K562 (cell line): Measurements from ENCODE around the gene SNX20. TPM values are rescaled to one million over a fixed set of nuclear protein-coding genes. Genes with fewer than 3 reads are reported as not detected.

ENCODE experiments used
- BACH1 ChIP-seq: fragments of 200-800 bp; sonication (Bioruptor generic); IDR thresholded peaks from 2 replicates; pipeline ENCODE4 v1.6.1; 2016; ENCODE audit warnings: missing genetic modification characterization, missing compliant biosample characterization
- C11orf30 ChIP-seq: fragments of 450-650 bp; IDR thresholded peaks from 2 replicates; pipeline ENCODE4 v1.6.1; 2016; ENCODE audit warnings: low read depth, mild to moderate bottlenecking
- CEBPG ChIP-seq, 3 experiments: fragments of 200-800 bp in 1 of 3; sonication (Bioruptor generic) in 1 of 3; sonication (generic) in 1 of 3; formaldehyde crosslinking in 1 of 3; IDR thresholded peaks in 2 of 3; conservative IDR thresholded peaks in 1 of 3; 2 replicates each; pipeline versions ENCODE4 v1.6.1 to v1.8.0; 2016 to 2022; ENCODE audit warnings: missing compliant biosample characterization in 2 of 3, missing genetic modification characterization in 2 of 3, mild to moderate bottlenecking in 1 of 3, missing genetic modification reagents in 1 of 3
- EWSR1 ChIP-seq: fragments of 450-650 bp; IDR thresholded peaks from 2 replicates; pipeline ENCODE4 v1.6.1; 2018; ENCODE audit warnings: borderline replicate concordance, mild to moderate bottlenecking, low read depth, moderate library complexity; ENCODE audit not compliant: partially characterized antibody
- FOXA3 ChIP-seq, 2 experiments: fragments of 450-650 bp in 1 of 2; sonication (generic) in 1 of 2; formaldehyde crosslinking; IDR thresholded peaks in 1 of 2; conservative IDR thresholded peaks in 1 of 2; 2 replicates each; pipeline versions ENCODE4 v1.4.0 to v1.8.0; 2020 to 2022; ENCODE audit warnings: mild to moderate bottlenecking in 2 of 2, missing genetic modification reagents in 1 of 2
- KLF1 ChIP-seq: fragments of 450-650 bp; IDR thresholded peaks from 2 replicates; pipeline ENCODE4 v1.6.1; 2016; ENCODE audit warnings: missing genetic modification characterization, missing compliant biosample characterization
- MCM5 ChIP-seq: fragments of 450-650 bp; IDR thresholded peaks from 2 replicates; pipeline ENCODE4 v1.6.1; 2016; ENCODE audit warnings: low read depth
- NCOA2 ChIP-seq, 2 experiments: fragments of 450-650 bp; IDR thresholded peaks; 2 replicates each; pipeline ENCODE4 v1.6.1; 2018; ENCODE audit warnings: mild to moderate bottlenecking in 2 of 2, moderate library complexity in 1 of 2; ENCODE audit not compliant: partially characterized antibody in 2 of 2
- PML ChIP-seq: IDR thresholded peaks from 2 replicates; pipeline ENCODE4 v1.6.1; 2012; ENCODE audit warnings: low read length, inconsistent platforms
- RCOR1 ChIP-seq, 2 experiments: IDR thresholded peaks; 2 replicates each; pipeline ENCODE4 v1.6.1; 2012; ENCODE audit warnings: low read depth in 2 of 2, low read length in 2 of 2, borderline replicate concordance in 1 of 2, improper control_type of control experiment in 1 of 2
- SIN3A ChIP-seq, 2 experiments: fragments of 150-350 bp in 1 of 2; IDR thresholded peaks; 2 replicates each; pipeline ENCODE4 v1.6.1; 2011 to 2016; ENCODE audit warnings: borderline replicate concordance in 2 of 2, low read depth in 2 of 2, low read length in 2 of 2, mild to moderate bottlenecking in 2 of 2, moderate library complexity in 2 of 2; ENCODE audit not compliant: control insufficient read depth in 1 of 2
- SOX6 ChIP-seq: fragments of 450-650 bp; IDR thresholded peaks from 2 replicates; pipeline ENCODE4 v1.6.1; 2014; ENCODE audit warnings: mild to moderate bottlenecking
- ZNF354B ChIP-seq: fragments of 250-450 bp; sonication (Bioruptor Pico); IDR thresholded peaks from 2 replicates; pipeline ENCODE4 v1.4.0; 2020
- ZSCAN32 ChIP-seq: fragments of 450-650 bp; formaldehyde crosslinking; IDR thresholded peaks from 2 replicates; pipeline ENCODE4 v1.4.0; 2020; ENCODE audit warnings: mild to moderate bottlenecking, moderate library complexity
- polyA plus RNA-seq, 8 experiments: library from polyadenylated mRNA; depleted of rRNA in 4 of 8; stranded (reverse) in 5 of 8; unstranded in 3 of 8; fragments of >200 nt; fragmentation: Nextera tagmentation in 2 of 8; fragmentation: Illumina TruSeq in 1 of 8; extraction: Ambion mirVana in 2 of 8; extraction: Trizol in 1 of 8; gene quantifications; 2 replicates each; pipeline versions ENCODE4 v1.2.1 to v1.2.3, GENCODE V29; 2011 to 2014; ENCODE audit warnings: inconsistent platforms in 1 of 8, missing spikeins in 1 of 8
- total RNA-seq, 7 experiments: library from RNA; depleted of rRNA in 6 of 7; stranded (reverse); fragments of >200 nt in 6 of 7; fragmentation: Illumina TruSeq in 2 of 7; extraction: Trizol in 2 of 7; gene quantifications; 2 replicates each; pipeline versions ENCODE4 v1.2.1 to v1.2.3, GENCODE V29; 2011 to 2021; ENCODE audit warnings: low replicate concordance in 1 of 7
- TF ChIP-seq, protein P1 (sequence below): fragments of 250-450 bp; sonication (Bioruptor Pico); IDR thresholded peaks from 2 replicates; pipeline ENCODE4 v1.5.0; 2020; ENCODE audit warnings: mild to moderate bottlenecking, borderline replicate concordance
- TF ChIP-seq, protein P2 (sequence below): IDR thresholded peaks from 2 replicates; pipeline ENCODE4 v1.6.1; 2014; ENCODE audit warnings: antibody characterized with exemption
- TF ChIP-seq, protein P3 (sequence below): fragments of 450-650 bp; IDR thresholded peaks from 2 replicates; pipeline ENCODE4 v1.6.1; 2017; ENCODE audit warnings: antibody characterized with exemption

The SNX20 gene
- total and polyA plus RNA-seq, 9 of the 15 experiments (the other 6 are each of a cell fraction or from before 2014, with no cell fraction given): 0.04 to 0.07 TPM; not detected in 7

DNA sequence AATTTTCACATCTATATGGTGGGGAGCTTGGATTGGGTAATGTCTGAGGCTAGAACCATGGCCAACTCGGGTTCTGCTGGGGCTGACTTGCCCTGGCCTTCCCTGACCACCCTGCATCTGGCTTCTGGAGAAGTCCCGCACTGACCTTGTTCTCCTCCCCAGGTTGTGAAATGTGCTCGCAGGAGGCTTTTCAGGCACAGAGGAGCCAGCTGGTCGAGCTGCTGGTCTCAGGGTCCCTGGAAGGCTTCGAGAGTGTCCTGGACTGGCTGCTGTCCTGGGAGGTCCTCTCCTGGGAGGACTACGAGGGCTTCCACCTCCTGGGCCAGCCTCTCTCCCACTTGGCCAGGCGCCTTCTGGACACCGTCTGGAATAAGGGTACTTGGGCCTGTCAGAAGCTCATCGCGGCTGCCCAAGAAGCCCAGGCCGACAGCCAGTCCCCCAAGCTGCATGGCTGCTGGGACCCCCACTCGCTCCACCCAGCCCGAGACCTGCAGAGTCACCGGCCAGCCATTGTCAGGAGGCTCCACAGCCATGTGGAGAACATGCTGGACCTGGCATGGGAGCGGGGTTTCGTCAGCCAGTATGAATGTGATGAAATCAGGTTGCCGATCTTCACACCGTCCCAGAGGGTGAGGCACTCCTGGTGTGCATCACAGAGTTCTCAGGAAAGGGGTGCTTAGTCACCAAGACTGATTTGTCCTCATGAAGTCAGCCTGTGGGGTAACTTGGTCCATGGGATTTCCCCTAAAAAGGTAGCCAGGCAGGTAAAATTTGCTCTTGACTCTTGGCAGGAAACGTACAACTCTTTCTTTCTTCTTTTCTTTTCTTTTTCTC, 18.4 kb upstream of the SNX20 start (continued):
- TF ChIP-seq, protein P1, sequence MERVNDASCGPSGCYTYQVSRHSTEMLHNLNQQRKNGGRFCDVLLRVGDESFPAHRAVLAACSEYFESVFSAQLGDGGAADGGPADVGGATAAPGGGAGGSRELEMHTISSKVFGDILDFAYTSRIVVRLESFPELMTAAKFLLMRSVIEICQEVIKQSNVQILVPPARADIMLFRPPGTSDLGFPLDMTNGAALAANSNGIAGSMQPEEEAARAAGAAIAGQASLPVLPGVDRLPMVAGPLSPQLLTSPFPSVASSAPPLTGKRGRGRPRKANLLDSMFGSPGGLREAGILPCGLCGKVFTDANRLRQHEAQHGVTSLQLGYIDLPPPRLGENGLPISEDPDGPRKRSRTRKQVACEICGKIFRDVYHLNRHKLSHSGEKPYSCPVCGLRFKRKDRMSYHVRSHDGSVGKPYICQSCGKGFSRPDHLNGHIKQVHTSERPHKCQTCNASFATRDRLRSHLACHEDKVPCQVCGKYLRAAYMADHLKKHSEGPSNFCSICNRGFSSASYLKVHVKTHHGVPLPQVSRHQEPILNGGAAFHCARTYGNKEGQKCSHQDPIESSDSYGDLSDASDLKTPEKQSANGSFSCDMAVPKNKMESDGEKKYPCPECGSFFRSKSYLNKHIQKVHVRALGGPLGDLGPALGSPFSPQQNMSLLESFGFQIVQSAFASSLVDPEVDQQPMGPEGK (CRISPR knock-in tag): no peak
- TF ChIP-seq EWSR1: no peak
- TF ChIP-seq ZSCAN32 (CRISPR knock-in tag): no peak
- no peak for TF ChIP-seq MCM5
- TF ChIP-seq NCOA2 (IDR thresholded peaks at IDR 0.05; ENCODE audit: partially characterized antibody in 2 of 2): no peak
- TF ChIP-seq SOX6: 0 out of 2 replicates have a peak, but pooled peaks have one; percentile 17
- TF ChIP-seq ZNF354B (CRISPR knock-in tag): no peak
- TF ChIP-seq, protein P2, sequence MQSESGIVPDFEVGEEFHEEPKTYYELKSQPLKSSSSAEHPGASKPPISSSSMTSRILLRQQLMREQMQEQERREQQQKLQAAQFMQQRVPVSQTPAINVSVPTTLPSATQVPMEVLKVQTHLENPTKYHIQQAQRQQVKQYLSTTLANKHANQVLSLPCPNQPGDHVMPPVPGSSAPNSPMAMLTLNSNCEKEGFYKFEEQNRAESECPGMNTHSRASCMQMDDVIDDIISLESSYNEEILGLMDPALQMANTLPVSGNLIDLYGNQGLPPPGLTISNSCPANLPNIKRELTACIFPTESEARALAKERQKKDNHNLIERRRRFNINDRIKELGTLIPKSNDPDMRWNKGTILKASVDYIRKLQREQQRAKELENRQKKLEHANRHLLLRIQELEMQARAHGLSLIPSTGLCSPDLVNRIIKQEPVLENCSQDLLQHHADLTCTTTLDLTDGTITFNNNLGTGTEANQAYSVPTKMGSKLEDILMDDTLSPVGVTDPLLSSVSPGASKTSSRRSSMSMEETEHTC: no peak
- TF ChIP-seq C11orf30: no peak
- no peak for TF ChIP-seq SIN3A (IDR thresholded peaks at IDR 0.05; ENCODE audit: borderline replicate concordance in 2 of 2, control insufficient read depth in 1 of 2, low read depth in 2 of 2, low read length in 2 of 2)
- TF ChIP-seq KLF1: no peak
- TF ChIP-seq, protein P3, sequence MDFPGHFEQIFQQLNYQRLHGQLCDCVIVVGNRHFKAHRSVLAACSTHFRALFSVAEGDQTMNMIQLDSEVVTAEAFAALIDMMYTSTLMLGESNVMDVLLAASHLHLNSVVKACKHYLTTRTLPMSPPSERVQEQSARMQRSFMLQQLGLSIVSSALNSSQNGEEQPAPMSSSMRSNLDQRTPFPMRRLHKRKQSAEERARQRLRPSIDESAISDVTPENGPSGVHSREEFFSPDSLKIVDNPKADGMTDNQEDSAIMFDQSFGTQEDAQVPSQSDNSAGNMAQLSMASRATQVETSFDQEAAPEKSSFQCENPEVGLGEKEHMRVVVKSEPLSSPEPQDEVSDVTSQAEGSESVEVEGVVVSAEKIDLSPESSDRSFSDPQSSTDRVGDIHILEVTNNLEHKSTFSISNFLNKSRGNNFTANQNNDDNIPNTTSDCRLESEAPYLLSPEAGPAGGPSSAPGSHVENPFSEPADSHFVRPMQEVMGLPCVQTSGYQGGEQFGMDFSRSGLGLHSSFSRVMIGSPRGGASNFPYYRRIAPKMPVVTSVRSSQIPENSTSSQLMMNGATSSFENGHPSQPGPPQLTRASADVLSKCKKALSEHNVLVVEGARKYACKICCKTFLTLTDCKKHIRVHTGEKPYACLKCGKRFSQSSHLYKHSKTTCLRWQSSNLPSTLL: no peak
- no peak for TF ChIP-seq PML
- TF ChIP-seq CEBPG (CRISPR knock-in tag; IDR thresholded peaks at IDR 0.05): no peak; the same call in 1 of the 2 replicates
- TF ChIP-seq CEBPG (tag; conservative IDR thresholded peaks at IDR 0.05 in 1 of 2, IDR thresholded peaks at IDR 0.05 in 1 of 2): peak; percentile 88 to 94
- no peak for TF ChIP-seq FOXA3 (CRISPR knock-in tag; conservative IDR thresholded peaks at IDR 0.05 in 1 of 2, IDR thresholded peaks at IDR 0.05 in 1 of 2)
- 0 out of 4 replicates have a peak, but pooled peaks of 1 of the 2 experiments have one; percentile 23 for TF ChIP-seq RCOR1 (IDR thresholded peaks at IDR 0.05; ENCODE audit: borderline replicate concordance in 1 of 2, low read depth in 2 of 2, low read length in 2 of 2)
- peak; percentile 45; the same call in 1 of the 2 replicates for TF ChIP-seq BACH1 (tag)
